ENCODE data around the gene LAMA3. TPM values are rescaled to one million over a fixed set of nuclear protein-coding genes. Genes with fewer than 3 reads are reported as not detected.

LAMA3 gene
- total and polyA plus RNA-seq, 2 of the 13 experiments (the other 11 are each of a cell fraction or from before 2014, with no cell fraction given), result 0.45 to 2.2 TPM

GRCh38 chr18:23871410-23871809 is 182.2 kb downstream of the LAMA3 start:
- FAIRE-seq (no peak), ATAC-seq (peak; percentile 60; the same call in 2 of the 3 replicates), DNase-seq (ENCODE audit: low spot score) (no peak)
- CTCF ChIA-PET (ENCODE audit: low intra/inter-chr PET ratio, low total read pairs), result no interaction called here
- Histone ChIP-seq H3K9me3 (ENCODE audit: low read length) (no peaks in the 10 kb centered on the region), H3K4me1 (ENCODE audit: insufficient read depth, low read length) (peaks cover 22% of the 10 kb centered on the region), H3K79me2 (ENCODE audit: insufficient read depth, low read length) (no peaks in the 10 kb centered on the region), H2AFZ (ENCODE audit: low read length) (no peak overlapping the region), H4K20me1 (ENCODE audit: insufficient read depth, low read length) (no peaks in the 10 kb centered on the region), H3K27ac (ENCODE audit: extremely low read length, insufficient read depth, low read length) (no peak overlapping the region), H3K4me2 (ENCODE audit: low read depth, low read length) (no peak overlapping the region; the same call in 1 of the 2 replicates), H3K9ac (ENCODE audit: insufficient read depth, low read depth, low read length) (no peak overlapping the region), H3K27me3 (ENCODE audit: control insufficient read depth in 1 of 2, insufficient read depth in 2 of 2, low read length in 2 of 2) (no peaks in the 10 kb centered on the region; a peak in 1 of 5 replicates), H3K36me3 (replicated peaks in 1 of 2; ENCODE audit: control insufficient read depth in 1 of 2, insufficient read depth in 2 of 2, low read length in 2 of 2) (no peaks in the 10 kb centered on the region), H3K4me3 (replicated peaks in 1 of 3; ENCODE audit: insufficient read depth in 1 of 3, low read depth in 2 of 3, low read length in 3 of 3) (no peak overlapping the region)
- POLR2A ChIA-PET, result interaction anchor here (1.1 to 2.2 kb wide), 2 partner anchors 12 to 180 kb away, joined by 3 to 10 read pairs; no protein-coding TSS in a partner anchor
- intact Hi-C loops (cut with micrococcal nuclease; ENCODE audit: unreplicated experiment) (no loop called here), in situ Hi-C loops (cut with HindIII; ENCODE audit: extremely low pct_ligation_motif_present, low pct_unique_long_range_greater_than_20kb) (no loop called here)
- BruUV-seq (replicated peaks), result no TSS peak
- TF ChIP-seq PRDM10 (CRISPR knock-in tag; IDR thresholded peaks at IDR 0.05; ENCODE audit: low read depth) (no peak), FOXC1 (CRISPR knock-in tag; IDR thresholded peaks at IDR 0.05; ENCODE audit: borderline replicate concordance) (no peak), ZNF460 (CRISPR knock-in tag; IDR thresholded peaks at IDR 0.05; ENCODE audit: borderline replicate concordance) (no peak), REST (IDR thresholded peaks at IDR 0.05; ENCODE audit: borderline replicate concordance in 1 of 2, low read depth in 1 of 2, low read length in 2 of 2) (0 out of 4 replicates have a peak, but pooled peaks of 1 of the 2 experiments have one; percentile 45), SRY (CRISPR knock-in tag; IDR thresholded peaks at IDR 0.05) (no peak), ZSCAN22 (CRISPR knock-in tag; IDR thresholded peaks at IDR 0.05) (no peak), ZNF550 (CRISPR knock-in tag; IDR thresholded peaks at IDR 0.05; ENCODE audit: borderline replicate concordance) (no peak)
- WGBS (ENCODE audit: low lambda C conversion rate), result 23% methylated on average over 5 of the region's 7 CpGs
